ELR (cell line): ENCODE measurements around the gene FHOD3.
"Not testable (repeated sequence)": the region's sequence is repeated elsewhere in the genome, so short reads cannot be mapped to it uniquely, and the experiment has no call there.

Experiments used
- DNase-seq: peaks from one replicate; pipeline ENCODE4 v3.0.0-alpha.2; 2015; ENCODE audit warnings: low read depth

The FHOD3 gene

DNA sequence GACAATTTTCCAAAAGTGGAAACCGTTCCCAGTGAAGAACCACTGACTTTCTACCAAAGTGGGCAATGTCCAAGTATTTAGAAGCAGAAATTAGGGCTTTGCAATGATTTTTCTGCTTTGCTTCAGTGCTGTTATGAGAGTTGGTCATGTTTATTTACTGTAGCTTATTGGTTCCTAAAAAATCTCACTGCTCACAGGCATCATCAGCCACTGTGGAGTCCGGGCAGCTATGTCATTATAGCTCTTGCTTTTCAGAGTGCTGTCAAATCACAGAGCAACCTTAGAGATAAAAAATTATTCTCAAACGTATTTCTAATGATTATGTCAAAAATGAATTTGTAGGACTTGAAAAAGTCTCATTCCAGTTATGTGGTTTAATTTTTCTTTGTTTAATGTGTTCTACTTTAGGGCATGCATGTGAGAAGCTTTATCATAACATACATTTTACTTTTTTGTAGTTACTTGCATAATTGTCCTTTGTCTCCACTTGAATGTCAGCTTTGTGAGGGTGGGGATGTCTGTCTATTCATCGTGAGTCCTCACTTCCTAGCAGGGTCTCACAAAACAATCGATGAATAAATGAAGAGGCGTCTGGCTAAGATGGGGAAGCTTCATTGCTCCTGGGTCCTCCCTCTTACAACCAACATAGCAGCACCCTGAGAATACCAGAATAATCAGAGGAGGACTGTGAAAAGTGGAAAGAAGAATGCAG is 413.7 kb downstream of the FHOD3 start:
- no peak for DNase-seq

DNA sequence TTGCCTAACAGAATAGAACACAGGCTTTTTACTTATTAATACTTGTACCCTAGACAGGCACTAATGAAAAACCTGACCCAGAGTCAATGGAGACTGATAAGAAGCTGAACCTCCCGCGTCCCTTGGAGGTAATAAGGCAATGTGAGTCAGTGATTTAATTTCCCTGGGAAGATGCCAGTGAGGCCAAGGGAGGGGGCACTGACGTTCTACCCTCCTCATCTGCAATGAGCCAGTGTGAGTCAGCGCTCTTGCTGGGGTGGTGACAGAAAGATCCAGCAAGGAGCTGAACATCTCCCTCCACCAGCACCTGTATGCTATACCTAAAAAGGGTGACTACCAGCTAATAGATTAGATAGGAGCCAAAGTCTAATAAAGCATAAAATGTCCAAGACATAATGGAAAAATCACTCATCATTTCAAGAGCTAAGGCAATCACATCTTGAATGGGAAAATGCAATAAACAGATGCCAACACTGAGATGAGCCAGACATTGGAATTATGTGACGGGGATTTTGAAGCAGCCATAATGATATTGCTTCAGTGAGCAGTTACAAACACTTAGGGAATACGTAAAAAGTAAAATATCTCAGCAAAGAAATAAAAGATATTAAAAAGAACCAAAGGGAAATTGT is 414.4 kb downstream of the FHOD3 start:
- peak; percentile 91 for DNase-seq

DNA sequence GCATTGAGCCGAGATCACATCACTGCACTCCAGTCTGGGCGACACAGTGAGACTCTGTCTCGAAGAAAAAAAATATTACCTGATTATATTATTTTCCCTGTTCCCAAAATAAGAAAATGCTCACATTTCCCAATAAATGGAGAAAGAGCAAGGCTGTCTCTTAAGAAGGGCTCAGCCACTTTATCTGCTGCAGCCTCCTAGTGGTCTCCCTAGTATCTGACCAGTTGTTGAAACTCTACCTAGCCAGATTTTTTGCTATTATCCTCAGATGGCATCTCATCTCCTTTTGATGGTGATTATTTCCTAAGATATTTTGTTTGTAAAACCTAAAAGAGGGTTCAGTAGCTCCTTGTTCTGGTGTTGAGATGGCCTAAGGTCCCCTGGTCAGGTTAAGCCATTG is 417.0 kb downstream of the FHOD3 start:
- DNase-seq, result peak; percentile 21

DNA sequence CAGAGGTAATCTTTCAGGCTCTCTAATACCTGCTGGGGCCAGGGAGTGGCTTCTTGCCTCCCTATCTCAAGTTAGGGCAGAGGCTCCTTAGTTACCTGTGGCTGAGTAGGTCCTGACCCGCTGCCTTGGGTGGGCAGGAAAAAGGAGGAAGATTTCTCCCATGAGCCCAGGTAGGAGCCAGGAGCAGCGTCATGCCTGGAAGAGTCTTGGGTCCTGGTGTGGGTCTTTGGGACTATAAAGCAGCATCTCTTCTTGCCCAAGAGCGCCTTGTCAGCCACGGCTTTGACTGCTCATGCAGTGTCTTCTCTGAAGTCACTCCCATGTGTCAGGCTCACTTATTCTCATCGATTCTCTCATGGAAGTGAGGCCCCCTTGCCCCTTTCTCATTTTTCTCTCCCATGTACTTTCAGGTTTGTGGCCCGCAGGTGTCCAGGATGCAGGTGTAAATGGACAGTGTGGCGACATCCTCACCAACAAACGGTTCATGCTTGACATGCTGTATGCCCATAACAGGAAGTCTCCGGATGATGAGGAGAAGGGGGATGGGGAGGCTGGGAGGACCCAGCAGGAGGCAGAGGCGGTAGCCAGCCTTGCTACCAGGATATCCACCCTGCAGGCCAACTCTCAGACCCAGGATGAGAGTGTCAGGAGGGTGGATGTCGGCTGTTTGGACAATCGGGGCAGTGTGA is 420.1 kb downstream of the FHOD3 start:
- no peak for DNase-seq

DNA sequence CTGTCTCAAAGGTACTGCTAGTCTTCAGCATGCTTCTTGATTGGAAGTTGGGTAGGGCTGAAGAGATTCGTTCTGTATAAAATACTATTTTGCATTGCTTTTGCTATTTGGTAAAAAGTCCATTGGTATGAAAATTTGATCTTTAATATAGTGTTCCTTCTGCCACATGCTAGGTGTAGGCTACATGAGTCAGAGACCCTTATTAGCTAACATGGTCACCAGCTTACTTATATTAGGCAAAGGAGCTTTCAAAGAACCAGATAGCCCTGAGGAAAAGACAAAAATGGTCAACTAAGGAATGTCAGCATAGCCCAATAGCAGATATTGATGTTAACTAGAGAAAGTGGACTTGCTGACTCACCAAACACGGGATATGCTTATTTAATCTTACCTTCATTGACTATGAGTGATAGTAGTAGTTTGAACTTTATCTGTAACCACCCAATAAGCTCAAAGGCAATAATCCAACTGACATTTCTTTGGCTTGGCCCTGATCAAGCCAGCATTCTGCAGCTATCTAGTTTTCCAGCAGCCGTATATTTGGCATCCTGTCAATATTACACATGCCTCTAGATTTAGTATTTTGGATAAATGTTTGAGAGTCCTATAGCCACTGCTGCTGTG is 421.3 kb downstream of the FHOD3 start:
- no peak for DNase-seq

DNA sequence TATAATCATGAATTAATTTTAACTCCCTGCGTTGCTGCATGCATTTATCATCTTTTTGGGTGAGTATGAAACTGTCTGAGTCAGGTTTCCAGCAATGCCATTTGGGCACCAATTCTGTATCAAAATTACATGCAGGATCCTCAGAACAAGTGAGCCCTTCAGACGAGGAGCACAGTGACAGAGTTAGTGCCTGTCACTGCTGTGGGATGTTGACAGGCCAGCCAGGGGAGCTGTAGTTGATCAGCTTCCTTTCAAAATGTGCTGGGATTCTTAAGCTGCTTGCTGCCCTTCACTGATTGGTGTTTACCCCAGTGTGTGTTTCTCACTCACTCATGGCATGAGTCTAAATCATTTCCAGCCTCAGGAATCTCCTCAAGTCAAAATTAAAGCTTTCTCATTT is 422.1 kb downstream of the FHOD3 start:
- no peak for DNase-seq

DNA sequence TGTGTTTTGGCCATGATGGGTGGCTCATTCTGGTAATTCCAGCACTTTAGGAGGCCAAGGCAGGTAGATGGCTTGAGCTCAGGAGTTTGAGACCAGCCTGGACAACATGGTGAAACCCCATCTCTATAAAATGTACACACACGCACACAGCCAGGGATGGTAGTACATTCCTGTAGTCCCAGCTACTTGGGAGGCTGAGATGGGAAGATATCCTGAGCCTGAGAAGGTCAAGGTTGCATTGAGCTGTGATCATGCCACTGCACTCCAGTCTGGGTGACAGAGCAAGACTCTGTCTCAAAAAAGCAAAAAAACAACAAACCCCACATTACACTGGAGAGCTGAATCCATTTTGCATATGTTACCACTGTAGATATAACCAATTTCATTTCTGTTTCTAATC is 423.8 kb downstream of the FHOD3 start:
- not testable (repeated sequence) for DNase-seq

DNA sequence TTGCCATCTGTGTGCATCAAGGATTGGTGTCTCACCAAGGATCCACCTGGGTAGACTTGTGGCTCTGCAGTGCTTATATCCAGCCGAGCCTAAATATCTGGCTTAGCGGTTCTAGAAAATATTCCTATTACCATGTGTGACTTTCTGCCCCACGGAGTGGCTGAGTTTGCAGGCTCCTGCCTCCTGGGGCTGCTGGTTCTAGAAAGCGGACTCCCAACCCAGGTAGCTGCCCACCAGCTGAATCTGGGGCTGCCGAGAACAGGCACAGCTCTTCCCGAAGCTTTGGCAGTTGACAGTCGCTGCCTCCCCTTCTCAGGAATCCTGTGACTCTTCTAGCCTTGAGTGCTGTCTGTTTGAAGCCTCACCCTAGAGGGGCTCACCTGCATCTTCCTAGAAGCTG is 426.7 kb downstream of the FHOD3 start:
- no peak for DNase-seq

DNA sequence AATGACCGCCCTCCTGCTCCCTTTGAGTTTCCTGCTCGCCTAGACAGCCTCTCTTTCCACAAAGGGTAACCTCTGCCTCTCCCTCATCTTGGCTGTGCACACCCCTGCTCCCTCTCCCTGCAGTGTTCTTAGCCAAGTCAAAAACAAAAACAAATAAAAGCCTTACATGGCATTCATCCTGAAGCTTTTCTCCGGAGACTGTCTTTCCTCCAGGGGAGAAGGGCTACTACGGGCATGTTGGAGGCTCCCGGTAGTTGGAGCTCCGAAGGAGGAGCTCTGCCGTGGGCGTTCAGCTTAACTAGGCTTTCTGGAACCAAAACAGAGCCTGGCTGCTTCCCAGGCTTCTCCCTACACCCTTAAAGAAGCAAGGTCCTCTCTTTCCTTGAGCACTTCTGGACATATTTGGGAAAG is 427.1 kb downstream of the FHOD3 start:
- DNase-seq, result no peak

DNA sequence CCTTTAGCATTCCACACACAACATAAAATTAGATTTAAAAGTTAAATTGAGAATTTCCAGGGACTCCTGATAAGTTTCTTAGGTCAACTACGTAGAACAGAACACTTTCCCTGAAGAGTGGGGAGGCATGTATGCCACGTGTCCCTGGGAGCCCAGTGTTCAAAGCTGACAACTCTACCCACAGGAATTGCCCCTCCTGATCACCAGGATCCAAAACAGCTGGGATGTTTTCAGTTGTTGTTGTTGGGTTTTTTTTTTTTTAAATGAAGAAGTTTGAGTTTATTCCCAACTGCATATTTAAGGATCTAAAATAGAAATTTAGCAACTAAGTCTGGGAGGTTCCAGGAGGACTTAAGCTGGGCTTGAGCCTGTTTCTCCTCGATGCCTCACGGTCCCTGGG is 430.8 kb downstream of the FHOD3 start:
- no peak for DNase-seq

DNA sequence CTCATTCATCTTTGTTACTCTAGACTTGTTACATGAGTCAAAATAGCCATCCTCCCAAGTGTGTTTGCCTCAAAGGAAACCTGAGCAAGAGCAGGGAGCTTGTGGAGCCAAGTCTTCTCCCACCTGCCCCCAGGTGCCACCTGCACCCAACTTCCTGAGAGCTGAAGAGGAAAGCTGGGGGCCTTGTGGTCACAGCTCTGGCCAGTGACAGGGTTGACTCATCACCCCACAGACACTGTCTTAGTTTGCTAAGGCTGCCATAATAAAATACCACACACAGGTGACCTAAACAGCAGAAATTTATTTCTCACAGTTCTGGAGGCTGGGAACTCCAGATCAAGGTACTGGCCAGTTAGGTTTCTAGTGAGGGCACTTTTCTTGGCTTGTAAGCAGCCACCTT is 431.7 kb downstream of the FHOD3 start:
- no peak for DNase-seq

DNA sequence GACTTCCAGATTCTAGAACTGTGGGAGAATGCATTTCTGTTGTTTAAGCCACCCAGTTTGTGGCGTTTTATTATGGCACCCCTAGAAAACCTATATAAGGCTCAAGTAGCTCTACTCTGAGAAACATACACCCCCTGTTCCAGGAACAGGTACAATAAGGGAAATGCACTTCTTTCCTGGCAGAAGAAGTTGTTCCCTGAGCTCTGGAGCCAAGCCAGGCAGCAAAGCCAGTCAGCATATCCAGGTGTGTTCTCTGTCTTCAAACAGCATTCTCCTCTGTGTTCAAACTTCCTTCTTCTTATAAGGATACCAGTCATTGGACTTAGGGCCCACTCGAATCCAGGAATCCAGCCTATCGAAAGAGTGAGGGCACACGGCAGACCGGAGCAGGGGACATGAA is 434.8 kb downstream of the FHOD3 start:
- no peak for DNase-seq

DNA sequence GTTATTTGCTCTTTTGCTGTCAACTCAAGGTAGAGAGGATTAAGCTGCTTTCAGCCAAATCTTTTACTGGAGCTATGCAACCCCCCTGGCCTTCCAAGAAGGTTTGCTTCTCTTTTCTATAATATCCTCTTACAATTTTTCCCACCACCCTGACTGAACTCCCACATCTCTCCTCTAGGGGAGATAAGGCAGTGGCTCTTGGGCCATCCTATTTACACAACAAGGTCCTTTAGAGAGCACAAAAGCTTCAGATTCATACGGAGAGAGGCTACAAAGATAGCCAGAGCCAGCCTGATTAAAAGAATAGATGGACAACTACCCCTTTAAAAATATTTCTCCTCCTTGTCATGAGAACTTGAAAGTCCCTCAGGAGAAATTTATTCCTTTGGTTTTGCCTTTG is 435.6 kb downstream of the FHOD3 start:
- no peak for DNase-seq

DNA sequence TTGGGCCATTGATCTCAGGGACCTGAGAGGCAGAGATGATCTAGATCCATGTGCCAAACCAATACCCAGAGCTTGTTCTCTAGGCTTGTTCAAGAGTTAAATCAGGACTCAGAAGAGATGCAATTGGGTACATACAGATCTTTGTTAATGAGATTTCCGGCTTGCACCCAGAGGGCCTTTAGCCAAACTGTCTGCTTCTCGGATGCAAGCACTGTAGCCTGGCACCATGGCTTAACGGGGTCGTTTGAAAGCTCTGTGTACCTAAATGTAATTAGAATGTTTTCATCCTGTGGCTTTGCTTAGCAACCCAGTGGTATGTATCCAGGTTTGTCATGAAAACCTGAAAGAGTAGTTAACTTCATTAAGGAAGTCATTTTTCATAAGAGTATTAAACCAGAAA is 437.1 kb downstream of the FHOD3 start:
- no peak for DNase-seq

DNA sequence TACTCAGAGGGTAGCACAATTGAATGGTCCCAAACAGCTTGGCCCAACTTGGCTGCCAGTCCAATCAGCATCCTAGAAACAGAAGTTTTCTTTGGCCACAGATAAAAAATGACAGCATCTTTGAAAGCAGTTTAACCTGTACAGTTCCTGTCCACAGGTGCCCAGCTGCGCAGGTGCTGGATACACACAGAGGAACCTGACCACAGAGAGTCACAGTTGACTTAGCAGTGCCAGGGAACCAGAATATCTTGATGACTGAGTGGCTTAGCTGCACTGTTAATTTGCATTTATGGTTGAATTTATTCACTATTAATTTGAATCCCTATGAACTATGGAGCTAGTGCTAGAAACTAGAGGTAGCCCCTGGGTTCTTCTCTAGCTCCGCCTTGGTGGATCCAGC is 437.6 kb downstream of the FHOD3 start:
- DNase-seq, result no peak

DNA sequence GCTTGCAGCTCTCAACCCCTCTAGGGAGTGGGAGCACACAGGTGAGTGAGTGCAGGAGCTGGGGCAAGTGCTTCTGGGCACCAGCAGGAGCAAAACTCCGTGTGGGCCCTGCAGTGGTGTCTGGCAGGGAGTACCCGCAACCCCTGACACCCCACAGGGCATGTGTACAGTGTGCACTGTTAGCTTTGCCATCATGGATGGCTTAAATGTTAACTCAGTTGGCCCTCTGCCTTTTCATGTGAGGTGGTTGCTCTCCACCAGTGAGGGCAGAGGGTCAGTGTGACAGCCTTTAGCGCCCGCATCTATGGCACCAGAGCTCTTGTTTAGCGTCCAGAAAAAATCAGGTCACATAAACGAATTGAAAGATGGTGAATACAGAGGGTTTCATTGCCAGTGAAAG is 438.6 kb downstream of the FHOD3 start:
- no peak for DNase-seq

DNA sequence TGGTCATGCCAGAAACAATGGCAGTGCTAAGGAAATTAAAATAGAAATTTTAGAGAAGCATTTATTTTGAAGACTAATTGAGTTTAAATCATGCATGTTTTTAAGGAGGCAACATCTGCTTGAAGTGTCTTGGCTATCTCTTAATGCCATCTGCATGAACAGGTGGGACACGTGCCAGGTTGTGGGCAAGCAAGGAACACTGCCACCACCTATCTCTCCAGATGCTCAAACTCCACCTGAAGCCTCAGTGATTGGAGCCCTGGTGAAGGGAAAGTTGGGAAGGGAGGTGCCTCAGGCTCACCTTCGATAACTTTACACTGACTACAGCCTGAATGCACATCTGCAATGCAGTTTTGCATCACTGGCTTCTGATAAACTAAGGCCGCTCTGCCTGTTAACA is 439.8 kb downstream of the FHOD3 start:
- DNase-seq, result no peak

DNA sequence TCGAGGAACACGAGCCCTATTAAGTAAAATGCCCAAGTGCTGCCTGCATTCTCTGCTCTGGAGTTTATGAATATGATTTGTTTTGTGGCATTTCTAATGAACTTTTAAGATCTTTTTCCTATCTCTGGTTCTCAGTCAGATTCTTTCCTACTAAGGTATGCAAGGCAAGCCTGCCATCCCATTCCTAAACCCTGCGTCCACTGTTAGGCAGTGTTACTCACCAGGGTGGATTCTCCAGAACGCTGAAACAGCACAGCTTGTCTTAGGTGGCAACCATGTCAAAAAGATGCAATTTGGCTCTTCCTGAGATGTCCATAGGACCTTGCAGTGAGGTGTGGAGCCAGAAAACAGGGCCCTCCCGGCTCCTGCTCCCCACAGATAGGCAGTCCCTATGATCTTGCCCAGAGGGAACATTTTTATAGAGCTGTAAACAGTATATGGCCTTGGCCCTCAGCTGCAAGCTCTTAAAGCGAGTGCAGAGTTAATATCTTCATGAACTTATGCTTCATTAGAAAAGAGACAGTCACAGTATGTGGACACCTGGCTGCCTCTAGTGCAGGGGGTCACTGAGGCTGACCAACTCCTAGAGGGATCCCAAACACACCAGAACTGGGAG is 446.9 kb downstream of the FHOD3 start:
- peak; percentile 15 for DNase-seq

DNA sequence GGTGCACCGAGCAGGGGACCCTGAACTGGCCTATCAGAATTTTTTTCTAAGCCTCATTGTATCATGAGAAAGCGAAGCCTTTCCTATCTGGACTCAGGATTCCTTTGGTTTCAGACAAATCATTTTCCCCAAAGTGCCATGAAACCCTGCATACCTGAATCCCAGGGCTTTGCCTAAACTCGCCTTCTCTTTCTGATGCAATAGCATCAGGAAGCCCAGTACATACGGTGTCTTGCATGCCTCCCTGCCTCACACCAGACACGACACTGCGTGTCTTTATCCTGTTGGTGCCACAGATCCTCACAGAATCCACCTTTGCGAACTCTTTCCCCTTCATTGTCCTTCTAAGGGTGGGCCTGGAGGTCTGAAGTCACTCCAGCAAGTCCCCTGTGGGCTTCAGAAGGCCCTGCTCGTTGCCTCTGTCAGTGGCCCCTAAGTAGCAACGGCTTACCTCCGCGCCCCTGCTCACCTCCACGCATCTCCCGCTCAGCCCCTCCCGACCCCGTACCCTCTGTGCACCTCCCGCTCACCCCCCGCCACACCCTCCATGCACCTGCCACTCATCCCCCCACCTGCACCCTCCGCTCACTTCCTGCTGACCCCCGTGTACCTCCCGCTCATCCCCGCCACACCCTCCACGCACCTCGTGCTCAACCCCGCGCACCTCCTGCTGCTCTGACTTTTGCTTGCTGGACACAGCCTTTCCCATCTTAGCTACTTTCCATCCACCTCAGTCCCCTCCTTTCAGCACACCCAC is 447.9 kb downstream of the FHOD3 start:
- no peak for DNase-seq

DNA sequence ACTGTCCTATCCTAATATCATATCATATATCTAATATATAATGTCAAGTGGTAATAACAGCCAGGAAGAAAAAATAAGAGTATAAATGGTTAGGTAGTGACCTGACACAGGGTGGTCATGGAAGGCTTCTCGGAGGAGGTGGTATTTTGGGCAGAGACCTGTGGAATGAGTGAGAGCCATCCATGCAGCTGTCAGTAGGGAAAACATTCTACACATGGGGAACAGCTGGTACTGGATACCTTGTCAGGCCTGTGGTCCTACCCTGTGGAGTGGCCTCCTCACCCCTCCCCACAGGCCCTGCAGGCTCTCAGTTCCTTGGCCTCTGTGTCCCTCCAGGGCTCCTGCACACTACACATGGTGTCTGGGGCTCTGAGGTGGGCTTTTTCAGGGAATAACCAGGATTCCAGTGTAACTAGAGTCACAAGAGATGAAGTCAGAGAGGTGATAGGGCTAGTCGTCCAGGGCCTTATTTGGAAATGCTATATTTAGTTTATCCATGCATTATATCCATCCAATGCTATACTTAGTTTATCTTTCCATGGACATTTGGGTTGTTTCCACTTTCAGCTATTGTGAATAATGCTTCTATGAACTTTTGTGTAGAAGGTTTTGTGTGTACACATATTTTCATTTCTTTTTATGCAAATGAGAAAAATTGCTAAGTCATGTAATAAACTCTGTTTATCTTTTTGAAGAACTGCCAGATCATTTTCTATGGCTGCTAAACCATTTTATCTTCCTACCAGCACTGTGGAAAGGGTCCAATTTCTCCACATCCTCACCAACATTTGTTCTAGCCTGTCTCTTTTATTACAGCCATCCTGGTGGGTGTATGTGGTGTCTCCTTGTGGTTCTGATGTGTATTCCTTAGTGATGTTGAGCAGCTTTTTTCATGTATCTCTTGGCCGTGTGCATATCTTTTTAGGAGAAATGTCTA is 455.7 kb downstream of the FHOD3 start:
- no peak for DNase-seq

DNA sequence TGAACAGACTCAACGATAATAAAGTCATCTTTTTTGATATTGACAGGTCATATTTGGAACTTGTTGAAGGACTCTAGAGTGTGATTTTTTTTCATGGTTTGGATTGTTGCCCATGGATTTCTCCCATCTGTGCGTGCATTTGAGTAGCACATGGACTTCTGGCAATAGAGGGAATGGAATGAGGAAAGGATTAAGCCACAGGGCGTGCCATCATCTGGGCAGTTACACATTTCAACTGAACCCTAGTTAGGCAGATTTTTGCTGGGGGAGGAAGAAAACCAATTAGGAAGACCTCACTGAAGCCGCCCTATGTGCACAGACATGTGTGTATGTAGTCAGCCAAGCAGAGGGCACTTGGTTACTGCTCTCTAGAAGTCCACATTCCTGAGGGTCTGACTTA is 458.7 kb downstream of the FHOD3 start:
- no peak for DNase-seq
